Measurements from ENCODE around the gene GOLGA6A. TPM values are rescaled to one million over a fixed set of nuclear protein-coding genes. Genes with fewer than 3 reads are reported as not detected.
"Not testable (repeated sequence)": the region's sequence is repeated elsewhere in the genome, so short reads cannot be mapped to it uniquely, and the experiment has no call there.

The GOLGA6A gene
- total RNA-seq, 1 donor from 2014 or later: not detected

- TF ChIP-seq CTCF (IDR thresholded peaks at IDR 0.05): peak; percentile 65
- H3K4me1 Mint-ChIP-seq (ENCODE audit: unreplicated experiment); H3K27ac Mint-ChIP-seq (ENCODE audit: unreplicated experiment); H3K9me3 Mint-ChIP-seq (ENCODE audit: unreplicated experiment); H3K36me3 Mint-ChIP-seq (ENCODE audit: unreplicated experiment); H3K4me3 Mint-ChIP-seq (ENCODE audit: unreplicated experiment): not testable (repeated sequence)
- peaks cover 16% of the 10 kb centered on the region for H3K27me3 Mint-ChIP-seq (ENCODE audit: unreplicated experiment)
- DNase-seq (ENCODE audit: extremely low spot score, unreplicated experiment): peak; percentile 84
Observed at GRCh38 chr15:74065684-74066411, 16.5 kb downstream of the GOLGA6A start.

- peaks cover 23% of the 10 kb centered on the region for H3K27me3 Mint-ChIP-seq (ENCODE audit: unreplicated experiment)
- not testable (repeated sequence) for H3K4me3 Mint-ChIP-seq (ENCODE audit: unreplicated experiment); H3K9me3 Mint-ChIP-seq (ENCODE audit: unreplicated experiment); H3K4me1 Mint-ChIP-seq (ENCODE audit: unreplicated experiment); H3K36me3 Mint-ChIP-seq (ENCODE audit: unreplicated experiment); H3K27ac Mint-ChIP-seq (ENCODE audit: unreplicated experiment)
- peak; percentile 80 for DNase-seq (ENCODE audit: extremely low spot score, unreplicated experiment)
Observed at GRCh38 chr15:74064822-74065221, 17.5 kb downstream of the GOLGA6A start.

- DNase-seq (ENCODE audit: extremely low spot score, unreplicated experiment); H3K27ac Mint-ChIP-seq (ENCODE audit: unreplicated experiment); H3K4me1 Mint-ChIP-seq (ENCODE audit: unreplicated experiment); H3K4me3 Mint-ChIP-seq (ENCODE audit: unreplicated experiment); H3K36me3 Mint-ChIP-seq (ENCODE audit: unreplicated experiment); H3K9me3 Mint-ChIP-seq (ENCODE audit: unreplicated experiment): not testable (repeated sequence)
- peaks cover 28% of the 10 kb centered on the region for H3K27me3 Mint-ChIP-seq (ENCODE audit: unreplicated experiment)
Observed at GRCh38 chr15:74064183-74064582, 18.2 kb downstream of the GOLGA6A start.

GRCh38 chr15:74063425-74064146 lies 18.8 kb downstream of the GOLGA6A start:
- H3K9me3 Mint-ChIP-seq (ENCODE audit: unreplicated experiment); H3K4me1 Mint-ChIP-seq (ENCODE audit: unreplicated experiment); H3K4me3 Mint-ChIP-seq (ENCODE audit: unreplicated experiment); H3K36me3 Mint-ChIP-seq (ENCODE audit: unreplicated experiment); H3K27ac Mint-ChIP-seq (ENCODE audit: unreplicated experiment); DNase-seq (ENCODE audit: extremely low spot score, unreplicated experiment): not testable (repeated sequence)
- peaks cover 28% of the 10 kb centered on the region for H3K27me3 Mint-ChIP-seq (ENCODE audit: unreplicated experiment)

- no peak for TF ChIP-seq CTCF (IDR thresholded peaks at IDR 0.05)
- Mint-ChIP-seq H3K9me3 (ENCODE audit: unreplicated experiment) (no peaks in the 10 kb centered on the region), H3K4me1 (ENCODE audit: unreplicated experiment) (no peaks in the 10 kb centered on the region), H3K36me3 (ENCODE audit: unreplicated experiment) (no peaks in the 10 kb centered on the region), H3K27ac (ENCODE audit: unreplicated experiment) (no peak overlapping the region), H3K4me3 (ENCODE audit: unreplicated experiment) (no peak overlapping the region), H3K27me3 (ENCODE audit: unreplicated experiment) (peaks cover 28% of the 10 kb centered on the region)
- DNase-seq (ENCODE audit: extremely low spot score, unreplicated experiment): peak; percentile 63
Observed at GRCh38 chr15:74062671-74063070, 19.7 kb downstream of the GOLGA6A start.

- H3K9me3 Mint-ChIP-seq (ENCODE audit: unreplicated experiment): no peaks in the 10 kb centered on the region
- no peaks in the 10 kb centered on the region for H3K4me1 Mint-ChIP-seq (ENCODE audit: unreplicated experiment)
- peaks cover 28% of the 10 kb centered on the region for H3K27me3 Mint-ChIP-seq (ENCODE audit: unreplicated experiment)
- no peak overlapping the region for H3K4me3 Mint-ChIP-seq (ENCODE audit: unreplicated experiment)
- H3K36me3 Mint-ChIP-seq (ENCODE audit: unreplicated experiment): no peaks in the 10 kb centered on the region
- no peak for TF ChIP-seq CTCF (IDR thresholded peaks at IDR 0.05)
- no peak overlapping the region for H3K27ac Mint-ChIP-seq (ENCODE audit: unreplicated experiment)
- no peak for DNase-seq (ENCODE audit: extremely low spot score, unreplicated experiment)
Observed at GRCh38 chr15:74062236-74062635, 20.1 kb downstream of the GOLGA6A start.

Measured in osteocyte (in vitro differentiated cells).